Liver (tissue), 9 donors: ENCODE data around the gene SLC25A45. TPM values are rescaled to one million over a fixed set of nuclear protein-coding genes. Genes with fewer than 3 reads are reported as not detected.

ENCODE experiments used
- DNase-seq: peaks from one replicate; pipeline ENCODE4 v3.0.0-alpha.2; 2017; ENCODE audit warnings: low spot score
- H3K27ac ChIP-seq, 2 donors: one replicate each; pipeline ENCODE4 v1.7.0; 2013; ENCODE audit warnings: inconsistent platforms in 2 of 2, low read length in 2 of 2, control low read depth in 1 of 2, low read depth in 1 of 2, mild to moderate bottlenecking in 1 of 2
- H3K27me3 ChIP-seq, 4 donors: one replicate each; pipeline versions ENCODE4 v1.6.1 to v1.7.0; 2013; ENCODE audit warnings: low read length in 3 of 4, inconsistent platforms in 1 of 4, mild to moderate bottlenecking in 1 of 4, moderate library complexity in 1 of 4; ENCODE audit not compliant: control insufficient read depth in 4 of 4, insufficient read depth in 4 of 4
- H3K36me3 ChIP-seq, 4 donors: one replicate each; pipeline versions ENCODE4 v1.6.1 to v1.7.0; 2013; ENCODE audit warnings: low read length in 3 of 4, mild to moderate bottlenecking in 3 of 4, low read depth in 1 of 4, moderate library complexity in 1 of 4; ENCODE audit not compliant: control insufficient read depth in 4 of 4, insufficient read depth in 3 of 4
- H3K4me1 ChIP-seq, 4 donors: one replicate each; pipeline versions ENCODE4 v1.6.1 to v1.7.0; 2013; ENCODE audit warnings: low read length in 3 of 4, mild to moderate bottlenecking in 3 of 4, moderate library complexity in 1 of 4; ENCODE audit not compliant: control insufficient read depth in 4 of 4, insufficient read depth in 4 of 4
- H3K4me3 ChIP-seq, 3 donors: one replicate each; pipeline versions ENCODE4 v1.6.1 to v1.7.0; 2013; ENCODE audit warnings: low read length in 3 of 3, control low read depth in 1 of 3, low read depth in 1 of 3, mild to moderate bottlenecking in 1 of 3
- H3K9ac ChIP-seq, 2 donors: one replicate each; pipeline ENCODE4 v1.7.0; 2013; ENCODE audit warnings: low read length in 2 of 2, mild to moderate bottlenecking in 2 of 2, moderate library complexity in 2 of 2, control low read depth in 1 of 2, low read depth in 1 of 2
- H3K9me3 ChIP-seq, 4 donors: one replicate each; pipeline versions ENCODE4 v1.6.1 to v1.7.0; 2013; ENCODE audit warnings: low read length in 3 of 4; ENCODE audit not compliant: control insufficient read depth in 4 of 4
- EGR1 ChIP-seq, 2 donors: IDR thresholded peaks; 2 replicates each; pipeline ENCODE4 v1.6.1; 2016 to 2018; ENCODE audit warnings: antibody characterized with exemption in 2 of 2, low read depth in 2 of 2
- FOXA1 ChIP-seq: IDR thresholded peaks from 2 replicates; pipeline ENCODE4 v1.6.1; 2016; ENCODE audit warnings: antibody characterized with exemption
- GABPA ChIP-seq, 2 donors: IDR thresholded peaks in 1 of 2; conservative IDR thresholded peaks in 1 of 2; 2 replicates each; pipeline ENCODE4 v1.6.1; 2016; ENCODE audit warnings: antibody characterized with exemption in 2 of 2, mild to moderate bottlenecking in 1 of 2, moderate library complexity in 1 of 2
- HNF4A ChIP-seq, 2 donors: conservative IDR thresholded peaks; 2 replicates each; pipeline ENCODE4 v1.6.1; 2016; ENCODE audit warnings: antibody characterized with exemption in 2 of 2, mild to moderate bottlenecking in 2 of 2
- NR2F2 ChIP-seq: IDR thresholded peaks from 2 replicates; pipeline ENCODE4 v1.6.1; 2016; ENCODE audit warnings: antibody characterized with exemption
- RXRA ChIP-seq, 2 donors: IDR thresholded peaks; 2 replicates each; pipeline ENCODE4 v1.6.1; 2017 to 2018; ENCODE audit warnings: antibody characterized with exemption in 2 of 2, mild to moderate bottlenecking in 1 of 2
- SP1 ChIP-seq: IDR thresholded peaks from 2 replicates; pipeline ENCODE4 v1.6.1; 2018; ENCODE audit warnings: antibody characterized with exemption, mild to moderate bottlenecking
- TAF1 ChIP-seq: conservative IDR thresholded peaks from 2 replicates; pipeline ENCODE4 v1.6.1; 2016; ENCODE audit warnings: antibody characterized with exemption, mild to moderate bottlenecking
- YY1 ChIP-seq: IDR thresholded peaks from 2 replicates; pipeline ENCODE4 v1.6.1; 2016; ENCODE audit warnings: antibody characterized with exemption, mild to moderate bottlenecking
- WGBS: extraction: QIAGEN DNeasy Blood & Tissue Kit; methylation state at CpG from one replicate; pipeline ENCODE4 v1.1.7; 2013; 5-methylcytosine and 5-hydroxymethylcytosine counted together
- polyA plus RNA-seq, 2 donors: library from polyadenylated mRNA; stranded (reverse) in 1 of 2; unstranded in 1 of 2; fragments of 200-250 nt in 1 of 2; fragments of >200 nt in 1 of 2; fragmentation: Nextera tagmentation in 1 of 2; extraction: Ambion mirVana in 1 of 2; gene quantifications; one replicate each; pipeline versions ENCODE4 v1.2.1 to v1.2.3, GENCODE V29; 2013 to 2015
- total RNA-seq, 2 donors: library from RNA; depleted of rRNA; stranded (reverse); fragments of >200 nt; gene quantifications; one replicate each; pipeline ENCODE4 v1.2.3, GENCODE V29; 2014
- TF ChIP-seq, protein P1 (sequence below): IDR thresholded peaks from 2 replicates; pipeline ENCODE4 v1.6.1; 2016; ENCODE audit warnings: antibody characterized with exemption
- TF ChIP-seq, protein P2 (sequence below): IDR thresholded peaks from 2 replicates; pipeline ENCODE4 v1.6.1; 2016; ENCODE audit warnings: antibody characterized with exemption
- TF ChIP-seq, protein P3 (sequence below): IDR thresholded peaks from 2 replicates; pipeline ENCODE4 v1.6.1; 2016; ENCODE audit warnings: antibody characterized with exemption
- donor health status: healthy.
- donor health status: healthy.
- donor health status: healthy.
- donor health status: healthy.
- donor health status: healthy.

SLC25A45 gene
- total and polyA plus RNA-seq, 4 donors = 4.5 to 6.8 (median 5.3) TPM

DNA sequence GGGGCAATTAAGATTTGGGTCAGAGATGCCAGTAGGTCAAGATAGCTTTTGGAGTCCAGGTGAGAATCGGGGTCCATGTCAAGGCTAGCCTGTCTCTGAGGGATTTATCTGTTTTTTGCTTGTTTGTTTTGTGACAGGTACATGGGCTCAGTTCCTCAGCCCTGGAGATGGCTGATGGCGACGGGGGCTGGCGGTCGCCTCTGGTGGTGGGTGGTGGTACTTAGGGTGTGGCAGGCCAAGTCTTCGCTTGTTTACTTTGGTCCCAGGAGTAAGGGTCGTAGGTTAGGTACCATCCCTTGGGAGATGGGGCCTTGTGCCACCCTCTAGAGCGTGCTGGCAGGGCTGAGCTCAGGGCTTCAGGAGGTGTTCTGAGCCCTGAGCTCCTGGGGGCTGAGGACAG lies 4.7 kb downstream of the SLC25A45 start:
- H3K27ac ChIP-seq = no peak overlapping the region
- DNase-seq = no peak
- peaks cover 2 to 21% (median 12%) of the 10 kb centered on the region in 4 donors for H3K4me1 ChIP-seq
- no peaks in the 10 kb centered on the region for H3K9me3 ChIP-seq
- TF ChIP-seq RXRA (IDR thresholded peaks at IDR 0.05) (no peak), HNF4A (conservative IDR thresholded peaks at IDR 0.05) (no peak)
- TF ChIP-seq, protein P1, sequence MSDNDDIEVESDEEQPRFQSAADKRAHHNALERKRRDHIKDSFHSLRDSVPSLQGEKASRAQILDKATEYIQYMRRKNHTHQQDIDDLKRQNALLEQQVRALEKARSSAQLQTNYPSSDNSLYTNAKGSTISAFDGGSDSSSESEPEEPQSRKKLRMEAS = no peak
- no peak overlapping the region for H3K4me3 ChIP-seq
- no peaks in the 10 kb centered on the region for H3K36me3 ChIP-seq
- WGBS = 96% methylated on average over 8 of the region's 8 CpGs
- H3K9ac ChIP-seq = no peak overlapping the region
- H3K27me3 ChIP-seq = no peaks in the 10 kb centered on the region

DNA sequence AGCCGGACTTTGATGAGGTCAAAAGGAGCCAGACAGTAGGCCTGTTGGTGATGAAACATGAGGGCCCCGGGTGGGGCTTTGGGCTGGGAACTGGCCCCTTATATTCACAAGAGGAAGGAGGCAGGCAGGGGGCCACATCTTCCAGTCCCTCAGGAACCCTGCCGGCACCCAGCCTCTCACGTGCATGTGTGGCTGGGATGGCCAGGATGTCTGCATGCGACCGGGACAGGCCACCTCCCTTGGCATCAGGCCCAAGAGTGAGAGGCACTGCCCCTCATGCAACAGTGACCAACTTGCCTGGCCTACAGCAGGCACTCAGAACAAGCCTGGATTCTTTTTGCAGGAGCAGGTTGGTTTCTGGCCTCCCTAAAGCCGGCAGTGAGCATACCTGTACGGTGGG lies 5.4 kb downstream of the SLC25A45 start:
- Histone ChIP-seq H3K4me3 (no peak overlapping the region), H3K27me3 (no peaks in the 10 kb centered on the region), H3K36me3 (no peaks in the 10 kb centered on the region), H3K9me3 (no peaks in the 10 kb centered on the region), H3K27ac (no peak overlapping the region), H3K4me1 (peaks cover 0 to 19% (median 9%) of the 10 kb centered on the region in 4 donors), H3K9ac (no peak overlapping the region)
- TF ChIP-seq YY1 (no peak), TAF1 (no peak)
- TF ChIP-seq, protein P2, sequence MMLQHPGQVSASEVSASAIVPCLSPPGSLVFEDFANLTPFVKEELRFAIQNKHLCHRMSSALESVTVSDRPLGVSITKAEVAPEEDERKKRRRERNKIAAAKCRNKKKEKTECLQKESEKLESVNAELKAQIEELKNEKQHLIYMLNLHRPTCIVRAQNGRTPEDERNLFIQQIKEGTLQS = no peak
- WGBS = 82% methylated on average over 8 of the region's 8 CpGs
- DNase-seq = no peak

DNA sequence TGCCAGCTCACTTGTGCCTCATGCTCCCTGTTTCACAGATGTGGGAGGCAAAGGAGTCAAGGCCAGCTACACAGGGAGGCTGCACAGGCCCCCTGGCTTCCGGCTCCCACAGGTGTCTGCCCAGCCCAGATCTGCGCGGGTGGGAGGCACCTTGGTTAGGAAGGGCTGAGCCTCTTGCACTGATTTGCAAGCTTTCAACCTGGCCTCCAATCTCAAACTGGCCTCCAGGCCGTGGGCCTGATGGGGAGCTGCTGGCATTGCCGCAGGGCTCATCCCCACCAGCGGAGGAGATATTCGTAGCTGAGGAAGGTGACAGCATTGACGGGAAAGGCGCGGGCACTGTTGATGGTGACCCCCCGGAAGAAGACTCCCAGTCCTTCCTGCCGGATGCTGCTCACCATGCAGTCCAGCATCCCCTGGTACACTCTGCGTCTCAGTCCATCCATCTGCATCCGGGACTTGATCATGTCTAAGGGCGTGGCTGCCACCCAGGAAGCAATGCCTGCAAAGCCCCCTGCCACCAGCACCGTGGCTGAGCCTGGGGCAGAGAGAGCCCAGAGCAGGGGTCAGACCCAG lies 6.2 kb downstream of the SLC25A45 start:
- Histone ChIP-seq H3K9ac (no peak overlapping the region), H3K4me1 (peaks cover 0 to 18% (median 11%) of the 10 kb centered on the region in 4 donors), H3K27me3 (no peaks in the 10 kb centered on the region), H3K9me3 (no peaks in the 10 kb centered on the region), H3K4me3 (no peak overlapping the region), H3K27ac (no peak overlapping the region), H3K36me3 (no peaks in the 10 kb centered on the region)
- DNase-seq = no peak
- TF ChIP-seq, protein P1 = no peak
- TF ChIP-seq YY1 = no peak
- no peak for TF ChIP-seq EGR1 (IDR thresholded peaks at IDR 0.05; ENCODE audit: low read depth in 2 of 2)
- TF ChIP-seq NR2F2 = no peak
- no peak for TF ChIP-seq GABPA (IDR thresholded peaks at IDR 0.05 in 1 of 2, conservative IDR thresholded peaks at IDR 0.05 in 1 of 2)
- TF ChIP-seq, protein P3, sequence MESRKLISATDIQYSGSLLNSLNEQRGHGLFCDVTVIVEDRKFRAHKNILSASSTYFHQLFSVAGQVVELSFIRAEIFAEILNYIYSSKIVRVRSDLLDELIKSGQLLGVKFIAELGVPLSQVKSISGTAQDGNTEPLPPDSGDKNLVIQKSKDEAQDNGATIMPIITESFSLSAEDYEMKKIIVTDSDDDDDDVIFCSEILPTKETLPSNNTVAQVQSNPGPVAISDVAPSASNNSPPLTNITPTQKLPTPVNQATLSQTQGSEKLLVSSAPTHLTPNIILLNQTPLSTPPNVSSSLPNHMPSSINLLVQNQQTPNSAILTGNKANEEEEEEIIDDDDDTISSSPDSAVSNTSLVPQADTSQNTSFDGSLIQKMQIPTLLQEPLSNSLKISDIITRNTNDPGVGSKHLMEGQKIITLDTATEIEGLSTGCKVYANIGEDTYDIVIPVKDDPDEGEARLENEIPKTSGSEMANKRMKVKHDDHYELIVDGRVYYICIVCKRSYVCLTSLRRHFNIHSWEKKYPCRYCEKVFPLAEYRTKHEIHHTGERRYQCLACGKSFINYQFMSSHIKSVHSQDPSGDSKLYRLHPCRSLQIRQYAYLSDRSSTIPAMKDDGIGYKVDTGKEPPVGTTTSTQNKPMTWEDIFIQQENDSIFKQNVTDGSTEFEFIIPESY = no peak
- TF ChIP-seq TAF1 = no peak
- TF ChIP-seq HNF4A (conservative IDR thresholded peaks at IDR 0.05) = no peak
- no peak for TF ChIP-seq SP1
- TF ChIP-seq FOXA1 = no peak
- WGBS = 95% methylated on average over 16 of the region's 16 CpGs
